HEK293 (cell line): ENCODE data around the gene KRTAP10-11.
"Not testable (repeated sequence)": the region's sequence is repeated elsewhere in the genome, so short reads cannot be mapped to it uniquely, and the experiment has no call there.

Experiments used
- CTCF ChIA-PET: fragments of 350-600 bp; formaldehyde crosslinking; extraction: SDS; loops from one replicate; lab custom pipeline; 2021; ENCODE audit warnings: antibody characterized with exemption; lab: Yijun Ruan, JAX
- POLR2A ChIA-PET: fragments of 300-600 bp; formaldehyde crosslinking; extraction: SDS; loops from one replicate; lab custom pipeline; 2020; ENCODE audit warnings: antibody characterized with exemption, inconsistent platforms; lab: Yijun Ruan, JAX
- H3K27ac ChIP-seq: fragments of 200-500 bp; sonication (Bioruptor generic); 2 replicates; pipeline ENCODE4 v1.5.1; 2014; ENCODE audit warnings: low read depth, low read length, control low read depth, inconsistent platforms; ENCODE audit errors: extremely low read depth
- H3K36me3 ChIP-seq, 2 experiments: fragments of 200-500 bp in 1 of 2; sonication (Bioruptor generic) in 1 of 2; 1 replicate in 1 of 2; 2 replicates in 1 of 2; pipeline ENCODE4 v1.5.1; 2014 to 2017; ENCODE audit warnings: inconsistent platforms in 2 of 2, low read length in 2 of 2; ENCODE audit not compliant: control insufficient read depth in 2 of 2, insufficient read depth in 1 of 2
- H3K4me1 ChIP-seq: fragments of 200-500 bp; sonication (Bioruptor generic); 2 replicates; pipeline ENCODE4 v1.5.1; 2014; ENCODE audit warnings: mild to moderate bottlenecking, low read length, inconsistent platforms; ENCODE audit not compliant: control insufficient read depth, insufficient read depth
- H3K4me3 ChIP-seq: 2 replicates; pipeline ENCODE4 v1.5.1; 2011; ENCODE audit warnings: low read depth, mild to moderate bottlenecking, control low read depth, low read length, moderate library complexity
- H3K9me3 ChIP-seq: fragments of 200-500 bp; sonication (Bioruptor generic); 2 replicates; pipeline ENCODE4 v1.5.1; 2014; ENCODE audit warnings: low read depth, low read length, inconsistent platforms; ENCODE audit not compliant: control insufficient read depth, insufficient read depth
- EGR2 ChIP-seq: fragments of 450-650 bp; formaldehyde crosslinking; IDR thresholded peaks from 2 replicates; pipeline ENCODE4 v1.5.1; 2016; ENCODE audit warnings: low read depth, missing biosample characterization, missing genetic modification characterization
- FEZF1 ChIP-seq: fragments of 450-650 bp; formaldehyde crosslinking; IDR thresholded peaks from 2 replicates; pipeline ENCODE4 v1.5.1; 2016; ENCODE audit warnings: missing biosample characterization, missing genetic modification characterization
- KLF1 ChIP-seq: fragments of 450-650 bp; formaldehyde crosslinking; IDR thresholded peaks from 2 replicates; pipeline ENCODE4 v1.5.1; 2016; ENCODE audit warnings: missing biosample characterization, missing genetic modification characterization
- ZBTB1 ChIP-seq: fragments of 450-650 bp; formaldehyde crosslinking; IDR thresholded peaks from 2 replicates; pipeline ENCODE4 v1.5.1; 2016; ENCODE audit warnings: missing biosample characterization, missing genetic modification characterization
- ZNF24 ChIP-seq: fragments of 450-650 bp; formaldehyde crosslinking; IDR thresholded peaks from 2 replicates; pipeline ENCODE4 v1.5.1; 2016; ENCODE audit warnings: missing biosample characterization, missing genetic modification characterization
- ZNF266 ChIP-seq: fragments of 450-650 bp; formaldehyde crosslinking; IDR thresholded peaks from 2 replicates; pipeline ENCODE4 v1.5.1; 2016; ENCODE audit warnings: missing biosample characterization, missing genetic modification characterization, low read depth
- ZNF354C ChIP-seq: fragments of 450-650 bp; formaldehyde crosslinking; IDR thresholded peaks from 2 replicates; pipeline ENCODE4 v1.5.1; 2016; ENCODE audit warnings: missing biosample characterization, missing genetic modification characterization, low read depth, borderline replicate concordance
- ZNF707 ChIP-seq: fragments of 450-650 bp; formaldehyde crosslinking; IDR thresholded peaks from 2 replicates; pipeline ENCODE4 v1.5.1; 2016; ENCODE audit warnings: missing biosample characterization, missing genetic modification characterization
- ZNF830 ChIP-seq: fragments of 450-650 bp; IDR thresholded peaks from 2 replicates; pipeline ENCODE4 v1.5.0; 2018; ENCODE audit warnings: missing biosample characterization, missing genetic modification characterization, low read depth, mild to moderate bottlenecking, moderate library complexity
- TF ChIP-seq, protein P1 (sequence below): fragments of 450-650 bp; formaldehyde crosslinking; IDR thresholded peaks from 2 replicates; pipeline ENCODE4 v1.5.1; 2016; ENCODE audit warnings: missing biosample characterization, missing genetic modification characterization
- TF ChIP-seq, protein P2 (sequence below): fragments of 450-650 bp; formaldehyde crosslinking; conservative IDR thresholded peaks from 2 replicates; pipeline ENCODE4 v1.5.1; 2016; ENCODE audit warnings: low read depth, missing biosample characterization, missing genetic modification characterization
- TF ChIP-seq, protein P3 (sequence below): fragments of 450-650 bp; formaldehyde crosslinking; IDR thresholded peaks from 2 replicates; pipeline ENCODE4 v1.5.1; 2016; ENCODE audit warnings: missing biosample characterization, missing genetic modification characterization
- TF ChIP-seq, protein P4 (sequence below): fragments of 450-650 bp; formaldehyde crosslinking; IDR thresholded peaks from 2 replicates; pipeline ENCODE4 v1.5.1; 2016; ENCODE audit warnings: missing biosample characterization, missing genetic modification characterization

Gene KRTAP10-11

DNA sequence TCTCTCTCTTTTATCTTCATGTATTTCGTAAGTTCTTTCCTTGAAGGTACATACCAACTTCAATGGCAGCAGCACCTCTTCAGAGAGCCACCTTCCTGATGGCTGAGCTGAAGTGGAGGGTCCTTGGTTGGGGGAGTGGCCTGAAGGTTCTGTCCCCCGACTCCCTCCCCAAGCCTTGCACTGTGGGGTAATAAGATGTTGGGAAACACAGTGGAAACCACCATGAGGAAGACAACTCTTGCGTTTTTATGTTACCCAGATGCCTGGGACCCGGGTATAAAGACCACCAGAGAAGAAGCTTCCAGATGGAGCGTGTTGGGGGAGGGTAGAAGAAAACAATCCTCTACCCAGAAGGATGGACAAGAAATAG lies 12.3 kb downstream of the KRTAP10-11 start (continued):
- TF ChIP-seq, protein P1, sequence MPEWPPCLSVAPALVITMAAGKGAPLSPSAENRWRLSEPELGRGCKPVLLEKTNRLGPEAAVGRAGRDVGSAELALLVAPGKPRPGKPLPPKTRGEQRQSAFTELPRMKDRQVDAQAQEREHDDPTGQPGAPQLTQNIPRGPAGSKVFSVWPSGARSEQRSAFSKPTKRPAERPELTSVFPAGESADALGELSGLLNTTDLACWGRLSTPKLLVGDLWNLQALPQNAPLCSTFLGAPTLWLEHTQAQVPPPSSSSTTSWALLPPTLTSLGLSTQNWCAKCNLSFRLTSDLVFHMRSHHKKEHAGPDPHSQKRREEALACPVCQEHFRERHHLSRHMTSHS = no peak
- TF ChIP-seq, protein P2, sequence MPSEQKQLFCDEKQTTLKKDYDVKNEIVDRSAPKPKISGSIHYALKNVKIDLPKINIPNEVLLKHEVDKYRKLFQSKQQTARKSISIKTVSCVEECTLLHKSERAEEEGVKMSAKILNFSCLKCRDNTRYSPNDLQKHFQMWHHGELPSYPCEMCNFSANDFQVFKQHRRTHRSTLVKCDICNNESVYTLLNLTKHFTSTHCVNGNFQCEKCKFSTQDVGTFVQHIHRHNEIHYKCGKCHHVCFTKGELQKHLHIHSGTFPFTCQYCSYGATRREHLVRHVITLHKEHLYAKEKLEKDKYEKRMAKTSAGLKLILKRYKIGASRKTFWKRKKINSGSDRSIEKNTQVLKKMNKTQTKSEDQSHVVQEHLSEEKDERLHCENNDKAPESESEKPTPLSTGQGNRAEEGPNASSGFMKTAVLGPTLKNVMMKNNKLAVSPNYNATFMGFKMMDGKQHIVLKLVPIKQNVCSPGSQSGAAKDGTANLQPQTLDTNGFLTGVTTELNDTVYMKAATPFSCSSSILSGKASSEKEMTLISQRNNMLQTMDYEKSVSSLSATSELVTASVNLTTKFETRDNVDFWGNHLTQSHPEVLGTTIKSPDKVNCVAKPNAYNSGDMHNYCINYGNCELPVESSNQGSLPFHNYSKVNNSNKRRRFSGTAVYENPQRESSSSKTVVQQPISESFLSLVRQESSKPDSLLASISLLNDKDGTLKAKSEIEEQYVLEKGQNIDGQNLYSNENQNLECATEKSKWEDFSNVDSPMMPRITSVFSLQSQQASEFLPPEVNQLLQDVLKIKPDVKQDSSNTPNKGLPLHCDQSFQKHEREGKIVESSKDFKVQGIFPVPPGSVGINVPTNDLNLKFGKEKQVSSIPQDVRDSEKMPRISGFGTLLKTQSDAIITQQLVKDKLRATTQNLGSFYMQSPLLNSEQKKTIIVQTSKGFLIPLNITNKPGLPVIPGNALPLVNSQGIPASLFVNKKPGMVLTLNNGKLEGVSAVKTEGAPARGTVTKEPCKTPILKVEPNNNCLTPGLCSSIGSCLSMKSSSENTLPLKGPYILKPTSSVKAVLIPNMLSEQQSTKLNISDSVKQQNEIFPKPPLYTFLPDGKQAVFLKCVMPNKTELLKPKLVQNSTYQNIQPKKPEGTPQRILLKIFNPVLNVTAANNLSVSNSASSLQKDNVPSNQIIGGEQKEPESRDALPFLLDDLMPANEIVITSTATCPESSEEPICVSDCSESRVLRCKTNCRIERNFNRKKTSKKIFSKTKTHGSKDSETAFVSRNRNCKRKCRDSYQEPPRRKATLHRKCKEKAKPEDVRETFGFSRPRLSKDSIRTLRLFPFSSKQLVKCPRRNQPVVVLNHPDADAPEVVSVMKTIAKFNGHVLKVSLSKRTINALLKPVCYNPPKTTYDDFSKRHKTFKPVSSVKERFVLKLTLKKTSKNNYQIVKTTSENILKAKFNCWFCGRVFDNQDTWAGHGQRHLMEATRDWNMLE (tag by site-specific recombination) = no peak
- TF ChIP-seq, all 188 proteins: peak for 0

DNA sequence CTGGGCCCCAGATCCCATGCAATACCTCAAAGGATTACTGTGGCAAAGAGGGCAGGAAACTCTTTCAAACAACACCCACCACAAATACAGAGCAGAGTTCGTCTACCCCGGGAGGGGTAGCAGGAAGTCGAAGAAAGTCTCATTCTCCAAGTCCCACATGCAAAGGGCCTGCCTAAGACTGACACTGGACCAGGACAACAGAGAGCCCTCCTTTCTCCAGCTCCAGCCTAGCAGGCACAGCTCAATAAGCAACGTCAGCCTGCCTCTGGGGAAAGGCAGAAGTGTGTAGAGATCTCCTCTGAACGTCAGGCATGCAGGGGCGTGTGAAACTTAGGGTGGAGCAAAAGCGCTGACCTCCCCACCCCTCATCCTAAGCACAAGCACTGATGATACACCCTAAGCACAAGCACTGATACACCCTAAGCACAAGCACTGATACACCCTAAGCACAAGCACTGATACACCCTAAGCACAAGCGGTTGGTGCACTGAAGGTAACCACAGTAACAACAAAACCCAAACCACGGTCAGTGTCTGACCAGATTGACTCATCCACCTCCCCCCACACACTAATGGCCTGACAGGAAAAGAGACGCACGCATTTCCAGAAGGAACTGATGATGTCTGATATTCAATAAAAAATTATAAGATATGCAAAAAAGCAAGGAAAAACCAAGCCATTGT lies 12.8 kb downstream of the KRTAP10-11 start:
- POLR2A ChIA-PET = no interaction called here
- Histone ChIP-seq H3K4me1 (no peaks in the 10 kb centered on the region), H3K4me3 (no peak overlapping the region), H3K27ac (no peak overlapping the region), H3K9me3 (no peaks in the 10 kb centered on the region), H3K36me3 (no peaks in the 10 kb centered on the region)
- TF ChIP-seq, protein P3, sequence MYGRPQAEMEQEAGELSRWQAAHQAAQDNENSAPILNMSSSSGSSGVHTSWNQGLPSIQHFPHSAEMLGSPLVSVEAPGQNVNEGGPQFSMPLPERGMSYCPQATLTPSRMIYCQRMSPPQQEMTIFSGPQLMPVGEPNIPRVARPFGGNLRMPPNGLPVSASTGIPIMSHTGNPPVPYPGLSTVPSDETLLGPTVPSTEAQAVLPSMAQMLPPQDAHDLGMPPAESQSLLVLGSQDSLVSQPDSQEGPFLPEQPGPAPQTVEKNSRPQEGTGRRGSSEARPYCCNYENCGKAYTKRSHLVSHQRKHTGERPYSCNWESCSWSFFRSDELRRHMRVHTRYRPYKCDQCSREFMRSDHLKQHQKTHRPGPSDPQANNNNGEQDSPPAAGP (tag by site-specific recombination) = 0 out of 2 replicates have a peak, but pooled peaks have one; percentile 42
- TF ChIP-seq ZNF354C (tag by site-specific recombination) (no peak), FEZF1 (no peak), ZNF24 (tag by site-specific recombination) (no peak), ZBTB1 (tag by site-specific recombination) (no peak), KLF1 (peak; percentile 48; the same call in 1 of the 2 replicates), ZNF830 (no peak), ZNF707 (tag by site-specific recombination) (no peak), ZNF266 (tag by site-specific recombination) (no peak)
- TF ChIP-seq, protein P4, sequence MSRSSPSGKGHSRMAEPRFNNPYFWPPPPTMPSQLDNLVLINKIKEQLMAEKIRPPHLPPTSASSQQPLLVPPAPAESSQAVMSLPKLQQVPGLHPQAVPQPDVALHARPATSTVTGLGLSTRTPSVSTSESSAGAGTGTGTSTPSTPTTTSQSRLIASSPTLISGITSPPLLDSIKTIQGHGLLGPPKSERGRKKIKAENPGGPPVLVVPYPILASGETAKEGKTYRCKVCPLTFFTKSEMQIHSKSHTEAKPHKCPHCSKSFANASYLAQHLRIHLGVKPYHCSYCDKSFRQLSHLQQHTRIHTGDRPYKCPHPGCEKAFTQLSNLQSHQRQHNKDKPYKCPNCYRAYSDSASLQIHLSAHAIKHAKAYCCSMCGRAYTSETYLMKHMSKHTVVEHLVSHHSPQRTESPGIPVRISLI (tag by site-specific recombination) = no peak
- CTCF ChIA-PET = interaction anchor here (0.6 kb wide), 1 partner anchor 282 kb away, joined by 4 read pairs; no protein-coding TSS in a partner anchor

DNA sequence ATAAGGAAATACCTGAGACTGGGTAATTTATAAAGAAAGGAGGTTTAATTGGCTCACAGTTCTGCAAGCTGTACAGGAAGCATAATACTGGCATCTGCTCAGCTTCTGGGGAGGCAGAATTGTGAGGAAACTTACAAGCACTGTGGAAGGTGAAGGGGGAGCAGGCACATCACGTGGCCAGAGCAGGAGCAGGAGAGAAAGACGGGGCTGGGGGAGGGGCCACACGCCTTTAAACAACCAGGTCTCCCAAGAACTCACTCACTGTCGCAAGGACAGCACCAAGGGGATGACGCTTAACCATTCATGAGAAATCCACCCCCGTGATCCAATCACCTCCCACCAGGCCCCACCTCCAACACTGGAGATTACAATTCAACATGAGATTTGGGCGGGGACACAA lies 15.4 kb downstream of the KRTAP10-11 start:
- H3K27ac ChIP-seq, H3K36me3 ChIP-seq, H3K4me1 ChIP-seq, H3K9me3 ChIP-seq, CTCF ChIA-PET, POLR2A ChIA-PET, H3K4me3 ChIP-seq: not testable (repeated sequence)
- 0 out of 2 replicates have a peak, but pooled peaks have one; percentile 12 for TF ChIP-seq EGR2
